Measurements from ENCODE around the gene POLR3B.

DNA sequence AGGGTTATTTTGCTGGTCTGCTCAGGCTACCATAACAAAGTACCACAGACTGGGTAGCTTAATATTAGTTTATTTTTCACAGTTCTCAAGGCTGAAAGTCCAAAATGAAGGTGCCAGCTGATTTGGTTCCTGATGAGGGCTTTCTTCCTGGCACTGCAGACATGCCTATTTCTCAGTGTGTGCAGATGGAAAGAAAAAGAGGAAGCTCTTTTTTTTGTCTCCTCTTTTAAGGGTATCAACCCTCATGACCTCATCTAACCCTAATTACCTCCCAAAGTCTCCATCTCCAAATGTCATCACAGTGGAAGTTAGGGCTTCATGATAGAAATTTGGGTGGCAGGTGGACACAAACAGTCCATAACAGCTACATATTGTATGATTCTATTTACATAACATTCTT lies 25.0 kb upstream of the POLR3B start:
- TF ChIP-seq, protein P1, sequence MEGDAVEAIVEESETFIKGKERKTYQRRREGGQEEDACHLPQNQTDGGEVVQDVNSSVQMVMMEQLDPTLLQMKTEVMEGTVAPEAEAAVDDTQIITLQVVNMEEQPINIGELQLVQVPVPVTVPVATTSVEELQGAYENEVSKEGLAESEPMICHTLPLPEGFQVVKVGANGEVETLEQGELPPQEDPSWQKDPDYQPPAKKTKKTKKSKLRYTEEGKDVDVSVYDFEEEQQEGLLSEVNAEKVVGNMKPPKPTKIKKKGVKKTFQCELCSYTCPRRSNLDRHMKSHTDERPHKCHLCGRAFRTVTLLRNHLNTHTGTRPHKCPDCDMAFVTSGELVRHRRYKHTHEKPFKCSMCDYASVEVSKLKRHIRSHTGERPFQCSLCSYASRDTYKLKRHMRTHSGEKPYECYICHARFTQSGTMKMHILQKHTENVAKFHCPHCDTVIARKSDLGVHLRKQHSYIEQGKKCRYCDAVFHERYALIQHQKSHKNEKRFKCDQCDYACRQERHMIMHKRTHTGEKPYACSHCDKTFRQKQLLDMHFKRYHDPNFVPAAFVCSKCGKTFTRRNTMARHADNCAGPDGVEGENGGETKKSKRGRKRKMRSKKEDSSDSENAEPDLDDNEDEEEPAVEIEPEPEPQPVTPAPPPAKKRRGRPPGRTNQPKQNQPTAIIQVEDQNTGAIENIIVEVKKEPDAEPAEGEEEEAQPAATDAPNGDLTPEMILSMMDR (IDR thresholded peaks at IDR 0.05; ENCODE audit: insufficient read depth, low read length) = no peak
- no peak for TF ChIP-seq POLR2AphosphoS5 (IDR thresholded peaks at IDR 0.05; ENCODE audit: low read depth)
- TF ChIP-seq GABPA (IDR thresholded peaks at IDR 0.05; ENCODE audit: low read depth) = no peak
- TF ChIP-seq, protein P2, sequence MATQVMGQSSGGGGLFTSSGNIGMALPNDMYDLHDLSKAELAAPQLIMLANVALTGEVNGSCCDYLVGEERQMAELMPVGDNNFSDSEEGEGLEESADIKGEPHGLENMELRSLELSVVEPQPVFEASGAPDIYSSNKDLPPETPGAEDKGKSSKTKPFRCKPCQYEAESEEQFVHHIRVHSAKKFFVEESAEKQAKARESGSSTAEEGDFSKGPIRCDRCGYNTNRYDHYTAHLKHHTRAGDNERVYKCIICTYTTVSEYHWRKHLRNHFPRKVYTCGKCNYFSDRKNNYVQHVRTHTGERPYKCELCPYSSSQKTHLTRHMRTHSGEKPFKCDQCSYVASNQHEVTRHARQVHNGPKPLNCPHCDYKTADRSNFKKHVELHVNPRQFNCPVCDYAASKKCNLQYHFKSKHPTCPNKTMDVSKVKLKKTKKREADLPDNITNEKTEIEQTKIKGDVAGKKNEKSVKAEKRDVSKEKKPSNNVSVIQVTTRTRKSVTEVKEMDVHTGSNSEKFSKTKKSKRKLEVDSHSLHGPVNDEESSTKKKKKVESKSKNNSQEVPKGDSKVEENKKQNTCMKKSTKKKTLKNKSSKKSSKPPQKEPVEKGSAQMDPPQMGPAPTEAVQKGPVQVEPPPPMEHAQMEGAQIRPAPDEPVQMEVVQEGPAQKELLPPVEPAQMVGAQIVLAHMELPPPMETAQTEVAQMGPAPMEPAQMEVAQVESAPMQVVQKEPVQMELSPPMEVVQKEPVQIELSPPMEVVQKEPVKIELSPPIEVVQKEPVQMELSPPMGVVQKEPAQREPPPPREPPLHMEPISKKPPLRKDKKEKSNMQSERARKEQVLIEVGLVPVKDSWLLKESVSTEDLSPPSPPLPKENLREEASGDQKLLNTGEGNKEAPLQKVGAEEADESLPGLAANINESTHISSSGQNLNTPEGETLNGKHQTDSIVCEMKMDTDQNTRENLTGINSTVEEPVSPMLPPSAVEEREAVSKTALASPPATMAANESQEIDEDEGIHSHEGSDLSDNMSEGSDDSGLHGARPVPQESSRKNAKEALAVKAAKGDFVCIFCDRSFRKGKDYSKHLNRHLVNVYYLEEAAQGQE (IDR thresholded peaks at IDR 0.05; ENCODE audit: insufficient replicate concordance, low read depth) = no peak
